GM20000 (cell line): Measurements from ENCODE around the gene KRABD2.

Source experiments
- DNase-seq: peaks from one replicate; pipeline ENCODE4 v3.0.0; 2012; ENCODE audit warnings: low spot score
- CTCF ChIP-seq: IDR thresholded peaks from 2 replicates; pipeline ENCODE4 v1.5.1; 2012; ENCODE audit warnings: mild to moderate bottlenecking, control low read depth; ENCODE audit errors: extremely low read depth, missing control alignments

KRABD2 gene

GRCh38 chr17:8369944-8370343 is 6.6 kb downstream of the KRABD2 start:
- no peak for DNase-seq
- no peak for TF ChIP-seq CTCF

- TF ChIP-seq CTCF, result no peak
- DNase-seq, result no peak
Observed at GRCh38 chr17:8368193-8368592, 8.3 kb downstream of the KRABD2 start.

GRCh38 chr17:8366231-8366630 is 10.3 kb downstream of the KRABD2 start:
- no peak for TF ChIP-seq CTCF
- DNase-seq, result peak; percentile 5

- TF ChIP-seq CTCF, result no peak
- DNase-seq, result peak; percentile 1
Observed at GRCh38 chr17:8365143-8365542, 11.4 kb downstream of the KRABD2 start.

GRCh38 chr17:8362651-8363332 is 13.7 kb downstream of the KRABD2 start:
- TF ChIP-seq CTCF, result no peak
- no peak for DNase-seq

- no peak for TF ChIP-seq CTCF
- no peak for DNase-seq
Observed at GRCh38 chr17:8360751-8361150, 15.8 kb downstream of the KRABD2 start.

GRCh38 chr17:8360260-8360659 is 16.2 kb downstream of the KRABD2 start:
- TF ChIP-seq CTCF, result no peak
- no peak for DNase-seq
